ENCODE data around the gene DCLK3.

DCLK3 gene

GRCh38 chr3:36666166-36666565 is 98.2 kb downstream of the DCLK3 start:
- no peak for DNase-seq

- no peak for DNase-seq
These were observed 100.6 kb downstream of the DCLK3 start for GRCh38 chr3:36663666-36664291.

- DNase-seq: no peak
These were observed 101.7 kb downstream of the DCLK3 start for GRCh38 chr3:36662626-36663025.
